Peyer's patch (tissue), 4 donors: ENCODE data around the gene VSIG10. TPM values are rescaled to one million over a fixed set of nuclear protein-coding genes. Genes with fewer than 3 reads are reported as not detected.

Source experiments
- DNase-seq, 3 donors: peaks; one replicate each; pipeline ENCODE4 v3.0.0-alpha.2; 2017 to 2019
- H3K27ac ChIP-seq, 4 donors: fragments of 200-600 bp; sonication (generic); one replicate each; pipeline ENCODE4 v1.5.1; 2016 to 2019
- H3K27me3 ChIP-seq, 2 donors: fragments of 200-600 bp; sonication (generic); one replicate each; pipeline ENCODE4 v1.5.1; 2019
- H3K36me3 ChIP-seq, 3 donors: fragments of 200-600 bp; sonication (generic); one replicate each; pipeline ENCODE4 v1.5.1; 2016 to 2019
- H3K4me1 ChIP-seq, 4 donors: fragments of 200-600 bp; sonication (generic); one replicate each; pipeline ENCODE4 v1.5.1; 2016 to 2019
- H3K4me3 ChIP-seq, 4 donors: fragments of 200-600 bp; sonication (generic); 1 replicate in 3 of 4; 2 replicates in 1 of 4; pipeline ENCODE4 v1.5.1; 2016 to 2019; ENCODE audit warnings: mild to moderate bottlenecking in 1 of 4
- H3K9me3 ChIP-seq, 4 donors: fragments of 200-600 bp; sonication (generic); one replicate each; pipeline ENCODE4 v1.5.1; 2016 to 2019; ENCODE audit warnings: mild to moderate bottlenecking in 1 of 4
- CTCF ChIP-seq, 6 experiments: fragments of 450-650 bp in 4 of 6; fragments of 200-600 bp in 2 of 6; sonication (generic) in 1 of 6; IDR thresholded peaks; one replicate each; pipeline ENCODE4 v1.5.1; 2017 to 2019; ENCODE audit warnings: antibody characterized with exemption in 6 of 6, mild to moderate bottlenecking in 3 of 6, moderate library complexity in 1 of 6
- POLR2A ChIP-seq, 2 donors: fragments of 450-650 bp; IDR thresholded peaks; one replicate each; pipeline ENCODE4 v1.5.1; 2017; ENCODE audit warnings: antibody characterized with exemption in 2 of 2, mild to moderate bottlenecking in 2 of 2, moderate library complexity in 2 of 2
- total RNA-seq, 4 donors: library from RNA; depleted of rRNA; stranded (reverse); fragments of >200 nt; gene quantifications; one replicate each; pipeline ENCODE4 v1.1.0, GENCODE V29; 2016

Gene VSIG10
- total RNA-seq, 4 donors from 2014 or later: 72.6 to 342 (median 208) TPM

GRCh38 chr12:118034429-118035189 is 69.2 kb downstream of the VSIG10 start:
- Histone ChIP-seq H3K27ac (no peak overlapping the region), H3K4me3 (no peak overlapping the region), H3K27me3 (no peaks in the 10 kb centered on the region), H3K36me3 (peaks cover 0 to 98% (median 0%) of the 10 kb centered on the region in 3 donors), H3K9me3 (no peaks in the 10 kb centered on the region), H3K4me1 (no peaks in the 10 kb centered on the region)
- TF ChIP-seq CTCF (IDR thresholded peaks at IDR 0.05) (peak in 3 of 6 experiments; percentile 32 to 39 (median 35)), POLR2A (IDR thresholded peaks at IDR 0.05) (no peak)
- no peak for DNase-seq

GRCh38 chr12:118033902-118034301 is 69.9 kb downstream of the VSIG10 start:
- no peak for TF ChIP-seq POLR2A (IDR thresholded peaks at IDR 0.05)
- TF ChIP-seq CTCF (IDR thresholded peaks at IDR 0.05): no peak
- H3K36me3 ChIP-seq: peaks cover 0 to 96% (median 0%) of the 10 kb centered on the region in 3 donors
- H3K4me3 ChIP-seq: no peak overlapping the region
- H3K27me3 ChIP-seq: no peaks in the 10 kb centered on the region
- H3K27ac ChIP-seq: peak overlapping the region in 1 of 4 donors; percentile 18
- H3K9me3 ChIP-seq: no peaks in the 10 kb centered on the region
- DNase-seq: no peak
- H3K4me1 ChIP-seq: no peaks in the 10 kb centered on the region

GRCh38 chr12:118033323-118033722 is 70.5 kb downstream of the VSIG10 start:
- no peak for TF ChIP-seq CTCF (IDR thresholded peaks at IDR 0.05)
- no peak for TF ChIP-seq POLR2A (IDR thresholded peaks at IDR 0.05)
- Histone ChIP-seq H3K36me3 (peaks cover 0 to 96% (median 0%) of the 10 kb centered on the region in 3 donors), H3K4me1 (no peaks in the 10 kb centered on the region), H3K9me3 (no peaks in the 10 kb centered on the region), H3K4me3 (no peak overlapping the region), H3K27me3 (no peaks in the 10 kb centered on the region), H3K27ac (no peak overlapping the region)
- no peak for DNase-seq

GRCh38 chr12:118032188-118032587 is 71.6 kb downstream of the VSIG10 start:
- Histone ChIP-seq H3K27ac (no peak overlapping the region), H3K4me3 (no peak overlapping the region), H3K9me3 (no peaks in the 10 kb centered on the region), H3K27me3 (no peaks in the 10 kb centered on the region), H3K36me3 (peaks cover 0 to 94% (median 0%) of the 10 kb centered on the region in 3 donors), H3K4me1 (no peaks in the 10 kb centered on the region)
- TF ChIP-seq CTCF (IDR thresholded peaks at IDR 0.05) (no peak), POLR2A (IDR thresholded peaks at IDR 0.05) (no peak)
- no peak for DNase-seq

- Histone ChIP-seq H3K4me3 (no peak overlapping the region), H3K36me3 (peaks cover 0 to 88% (median 0%) of the 10 kb centered on the region in 3 donors), H3K27me3 (no peaks in the 10 kb centered on the region), H3K4me1 (no peaks in the 10 kb centered on the region), H3K9me3 (no peaks in the 10 kb centered on the region), H3K27ac (no peak overlapping the region)
- no peak for TF ChIP-seq CTCF (IDR thresholded peaks at IDR 0.05)
- TF ChIP-seq POLR2A (IDR thresholded peaks at IDR 0.05): no peak
- DNase-seq: no peak
These were observed 74.6 kb downstream of the VSIG10 start for GRCh38 chr12:118029166-118029565.
